HG02840 (cell line): ENCODE data around the gene ARSG.

ENCODE experiments used
- ATAC-seq: cut with Tn5 transposase; IDR thresholded peaks from one replicate; pipeline ENCODE4 v1.9.1; 2021; ENCODE audit warnings: mild to moderate bottlenecking, moderate library complexity, moderate number of reproducible peaks; ENCODE audit not compliant: unreplicated experiment, low FRiP score

ARSG gene

GRCh38 chr17:68443972-68444464, 152.7 kb downstream of the ARSG start:
- ATAC-seq: no peak

GRCh38 chr17:68445671-68446070, 154.4 kb downstream of the ARSG start:
- ATAC-seq: no peak

GRCh38 chr17:68446626-68447041, 155.3 kb downstream of the ARSG start:
- ATAC-seq: no peak

GRCh38 chr17:68449021-68449739, 157.9 kb downstream of the ARSG start:
- ATAC-seq: no peak

- no peak for ATAC-seq
Observed at GRCh38 chr17:68450391-68450790, 159.1 kb downstream of the ARSG start.

- no peak for ATAC-seq
Observed at GRCh38 chr17:68450801-68451200, 159.5 kb downstream of the ARSG start.

- no peak for ATAC-seq
Observed at GRCh38 chr17:68451670-68452354, 160.5 kb downstream of the ARSG start.

- no peak for ATAC-seq
Observed at GRCh38 chr17:68452724-68453290, 161.5 kb downstream of the ARSG start.

GRCh38 chr17:68453991-68454665, 162.8 kb downstream of the ARSG start:
- ATAC-seq: no peak

- no peak for ATAC-seq
Observed at GRCh38 chr17:68455901-68456338, 164.6 kb downstream of the ARSG start.

GRCh38 chr17:68456339-68457167, 165.3 kb downstream of the ARSG start:
- no peak for ATAC-seq

GRCh38 chr17:68457168-68457538, 165.9 kb downstream of the ARSG start, which contains the start of gene WIPI1:
TSS of gene WIPI1 (minus strand) at chr17:68457496. CDS start at chr17:68457421, 75 bp downstream.
- ATAC-seq: peak; percentile 33

- ATAC-seq: peak; percentile 69
Observed at GRCh38 chr17:68457539-68458259, 166.4 kb downstream of the ARSG start.

- ATAC-seq: peak; percentile 7
Observed at GRCh38 chr17:68458260-68459036, 167.2 kb downstream of the ARSG start.

GRCh38 chr17:68459037-68459639, 167.8 kb downstream of the ARSG start:
- no peak for ATAC-seq

GRCh38 chr17:68460146-68460545, 168.9 kb downstream of the ARSG start:
- ATAC-seq: no peak

GRCh38 chr17:68460715-68461114, 169.4 kb downstream of the ARSG start:
- no peak for ATAC-seq

- no peak for ATAC-seq
Observed at GRCh38 chr17:68461122-68461539, 169.8 kb downstream of the ARSG start.
